Neural progenitor cell (in vitro differentiated cells): Measurements from ENCODE around the gene IQSEC1. TPM values are rescaled to one million over a fixed set of nuclear protein-coding genes. Genes with fewer than 3 reads are reported as not detected.

ENCODE experiments used
- DNase-seq: peaks from one replicate; pipeline ENCODE4 v3.0.0-alpha.2; 2016; ENCODE audit warnings: low spot score
- H2AFZ ChIP-seq: fragments of 200-600 bp; sonication (generic); replicated peaks from 2 replicates; pipeline ENCODE4 v1.6.1; 2016; ENCODE audit warnings: antibody characterized with exemption
- H3F3A ChIP-seq: fragments of 200-600 bp; sonication (generic); 2 replicates; pipeline ENCODE4 v1.6.1; 2016; ENCODE audit warnings: antibody characterized with exemption, low read depth
- H3K27ac ChIP-seq: fragments of 200-600 bp; sonication (generic); 2 replicates; pipeline ENCODE4 v1.5.1; 2016; ENCODE audit warnings: mild to moderate bottlenecking
- H3K27me3 ChIP-seq: fragments of 200-600 bp; sonication (generic); 2 replicates; pipeline ENCODE4 v1.6.1; 2016; ENCODE audit warnings: mild to moderate bottlenecking, moderate library complexity
- H3K36me3 ChIP-seq: fragments of 200-600 bp; sonication (generic); 2 replicates; pipeline ENCODE4 v1.5.1; 2016
- H3K4me1 ChIP-seq: fragments of 200-600 bp; sonication (generic); 2 replicates; pipeline ENCODE4 v1.6.1; 2016; ENCODE audit warnings: mixed run types
- H3K4me2 ChIP-seq: fragments of 200-600 bp; sonication (generic); 2 replicates; pipeline ENCODE4 v1.6.1; 2016
- H3K4me3 ChIP-seq: fragments of 200-600 bp; sonication (generic); 2 replicates; pipeline ENCODE4 v1.5.1; 2016
- H3K79me2 ChIP-seq: fragments of 200-600 bp; sonication (generic); 2 replicates; pipeline ENCODE4 v1.6.1; 2016; ENCODE audit warnings: low read depth
- H3K9ac ChIP-seq: fragments of 200-600 bp; sonication (generic); 2 replicates; pipeline ENCODE4 v1.6.1; 2016
- H3K9me3 ChIP-seq: fragments of 200-600 bp; sonication (generic); 2 replicates; pipeline ENCODE4 v1.5.1; 2016; ENCODE audit warnings: low read depth
- H4K20me1 ChIP-seq: fragments of 200-600 bp; sonication (generic); 2 replicates; pipeline ENCODE4 v1.6.1; 2016; ENCODE audit warnings: low read depth
- H3K27ac Mint-ChIP-seq: 3 replicates; pipeline ENCODE4 v1.8.0; 2021; ENCODE audit warnings: mixed read lengths
- H3K27me3 Mint-ChIP-seq: 2 replicates; pipeline ENCODE4 v1.8.0; 2022; ENCODE audit warnings: low read depth, mild to moderate bottlenecking, inconsistent platforms, moderate library complexity, mixed read lengths; ENCODE audit not compliant: insufficient read depth
- H3K36me3 Mint-ChIP-seq: 3 replicates; pipeline ENCODE4 v1.8.0; 2021; ENCODE audit warnings: mixed read lengths
- H3K4me1 Mint-ChIP-seq: 3 replicates; pipeline ENCODE4 v1.8.0; 2021; ENCODE audit warnings: mixed read lengths
- H3K4me3 Mint-ChIP-seq: 3 replicates; pipeline ENCODE4 v1.8.0; 2021; ENCODE audit warnings: mild to moderate bottlenecking, moderate library complexity, mixed read lengths
- H3K9me3 Mint-ChIP-seq: 3 replicates; pipeline ENCODE4 v1.8.0; 2020; ENCODE audit warnings: mixed read lengths
- CTCF ChIP-seq: fragments of 200-600 bp; sonication (generic); IDR thresholded peaks from 2 replicates; pipeline ENCODE4 v1.5.1; 2017; ENCODE audit warnings: antibody characterized with exemption, mild to moderate bottlenecking
- EZH2 ChIP-seq: fragments of 200-600 bp; sonication (generic); IDR thresholded peaks from 2 replicates; pipeline ENCODE4 v1.6.1; 2017; ENCODE audit warnings: antibody characterized with exemption, mild to moderate bottlenecking, moderate library complexity
- EZH2phosphoT487 ChIP-seq: fragments of 200-600 bp; sonication (generic); IDR thresholded peaks from 2 replicates; pipeline ENCODE4 v1.6.1; 2017; ENCODE audit warnings: antibody characterized with exemption
- total RNA-seq: library from RNA; depleted of rRNA; stranded (reverse); fragments of >200 nt; gene quantifications from 2 replicates; pipeline ENCODE4 v1.2.3, GENCODE V29; 2015; ENCODE audit warnings: low replicate concordance

IQSEC1 gene
- total RNA-seq, 1 donor from 2014 or later, result 8.9 TPM

DNA sequence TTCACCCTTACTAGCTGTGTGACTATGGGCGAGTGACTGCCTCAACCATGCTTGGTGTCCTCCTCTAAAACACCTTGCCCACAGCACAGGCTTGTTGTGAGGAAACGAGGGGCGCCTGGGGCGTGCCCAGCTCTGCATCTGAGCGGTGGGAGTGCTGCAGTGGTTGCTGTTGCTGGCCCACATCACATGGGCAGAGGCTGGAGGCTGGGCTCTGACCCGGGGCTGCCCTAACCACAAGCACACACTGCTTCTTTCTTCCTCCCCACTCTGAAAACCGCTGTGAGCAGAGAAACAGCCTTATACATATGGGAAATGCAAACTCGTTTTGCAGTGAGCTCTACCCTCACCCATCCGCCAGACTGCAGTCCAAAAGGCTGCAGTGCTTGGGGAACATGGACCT, 157.1 kb downstream of the IQSEC1 start:
- Histone ChIP-seq H3K79me2 (no peaks in the 10 kb centered on the region), H3K27ac (no peak overlapping the region), H2AFZ (no peak overlapping the region), H3K36me3 (no peaks in the 10 kb centered on the region), H3K9me3 (no peaks in the 10 kb centered on the region), H4K20me1 (peaks cover 2% of the 10 kb centered on the region), H3K4me3 (no peak overlapping the region), H3F3A (no peaks in the 10 kb centered on the region), H3K4me2 (no peak overlapping the region), H3K9ac (no peak overlapping the region), H3K4me1 (no peaks in the 10 kb centered on the region), H3K27me3 (no peaks in the 10 kb centered on the region)
- Mint-ChIP-seq H3K4me1 (no peaks in the 10 kb centered on the region), H3K27me3 (peaks cover 6% of the 10 kb centered on the region), H3K36me3 (peaks cover 7% of the 10 kb centered on the region), H3K9me3 (no peaks in the 10 kb centered on the region), H3K4me3 (no peak overlapping the region), H3K27ac (no peak overlapping the region)
- DNase-seq, result no peak
- TF ChIP-seq EZH2, result no peak

- no peaks in the 10 kb centered on the region for H3F3A ChIP-seq
- Mint-ChIP-seq H3K36me3 (peaks cover 12% of the 10 kb centered on the region), H3K27me3 (peaks cover 9% of the 10 kb centered on the region), H3K4me3 (no peak overlapping the region), H3K4me1 (no peaks in the 10 kb centered on the region), H3K27ac (no peak overlapping the region), H3K9me3 (no peaks in the 10 kb centered on the region)
- no peak for TF ChIP-seq CTCF
- TF ChIP-seq EZH2phosphoT487, result no peak
- no peak for TF ChIP-seq EZH2
- no peaks in the 10 kb centered on the region for H3K36me3 ChIP-seq
- no peaks in the 10 kb centered on the region for H3K27me3 ChIP-seq
- no peak overlapping the region for H3K4me2 ChIP-seq
- no peak overlapping the region for H3K4me3 ChIP-seq
- H3K9ac ChIP-seq, result no peak overlapping the region
- peaks cover 2% of the 10 kb centered on the region for H4K20me1 ChIP-seq
- no peaks in the 10 kb centered on the region for H3K9me3 ChIP-seq
- H3K4me1 ChIP-seq, result no peaks in the 10 kb centered on the region
- no peak overlapping the region for H3K27ac ChIP-seq
- no peak for DNase-seq
- H3K79me2 ChIP-seq, result no peaks in the 10 kb centered on the region
- no peak overlapping the region for H2AFZ ChIP-seq
These were observed 159.1 kb downstream of the IQSEC1 start for GRCh38 chr3:12914088-12914487.

DNA sequence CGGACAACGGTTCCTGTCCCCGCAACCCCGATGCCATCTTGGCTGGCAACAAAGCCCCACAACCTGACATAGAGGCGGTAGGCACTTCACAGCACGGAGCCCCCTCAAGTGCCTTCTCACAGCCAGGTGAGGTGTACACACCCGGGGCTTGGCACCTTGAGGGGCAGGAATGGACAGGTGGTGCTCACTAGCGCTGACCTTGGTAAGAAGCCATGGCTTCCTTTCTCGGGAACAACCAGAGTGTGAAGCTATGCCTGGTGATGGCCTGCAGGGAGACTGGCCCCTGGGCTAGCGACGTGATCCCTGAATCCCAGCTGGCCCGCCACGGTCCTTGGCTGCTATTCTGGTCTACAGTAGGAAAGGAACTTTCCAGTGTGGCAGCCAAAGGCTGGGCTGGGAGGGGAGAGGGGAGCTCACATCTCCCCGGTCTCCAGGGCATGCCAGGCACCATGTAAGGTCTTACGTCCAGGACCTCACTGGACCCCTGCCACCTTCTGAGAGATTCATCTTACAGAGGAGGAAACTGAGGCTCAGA, 161.3 kb downstream of the IQSEC1 start:
- no peak overlapping the region for H3K4me3 Mint-ChIP-seq
- H3K27me3 ChIP-seq, result no peaks in the 10 kb centered on the region
- H3K36me3 ChIP-seq, result no peaks in the 10 kb centered on the region
- no peaks in the 10 kb centered on the region for H3K4me1 Mint-ChIP-seq
- H3K4me1 ChIP-seq, result no peaks in the 10 kb centered on the region
- H2AFZ ChIP-seq, result no peak overlapping the region
- H3K27ac Mint-ChIP-seq, result no peak overlapping the region
- peaks cover 17% of the 10 kb centered on the region for H3K36me3 Mint-ChIP-seq
- peaks cover 12% of the 10 kb centered on the region for H3K27me3 Mint-ChIP-seq
- no peaks in the 10 kb centered on the region for H3K9me3 ChIP-seq
- H4K20me1 ChIP-seq, result no peaks in the 10 kb centered on the region
- TF ChIP-seq EZH2 (no peak), CTCF (no peak), EZH2phosphoT487 (no peak)
- no peaks in the 10 kb centered on the region for H3K79me2 ChIP-seq
- H3K27ac ChIP-seq, result no peak overlapping the region
- no peak overlapping the region for H3K4me3 ChIP-seq
- no peaks in the 10 kb centered on the region for H3F3A ChIP-seq
- H3K9ac ChIP-seq, result no peak overlapping the region
- no peaks in the 10 kb centered on the region for H3K9me3 Mint-ChIP-seq
- no peak overlapping the region for H3K4me2 ChIP-seq
- no peak for DNase-seq

- Histone ChIP-seq H3K9me3 (no peaks in the 10 kb centered on the region), H3K4me3 (no peak overlapping the region), H2AFZ (no peak overlapping the region), H3K4me2 (no peak overlapping the region), H3K36me3 (no peaks in the 10 kb centered on the region), H3K9ac (no peak overlapping the region), H3K4me1 (no peaks in the 10 kb centered on the region), H3K27ac (no peak overlapping the region), H3K79me2 (no peaks in the 10 kb centered on the region), H4K20me1 (no peaks in the 10 kb centered on the region), H3F3A (no peaks in the 10 kb centered on the region), H3K27me3 (no peaks in the 10 kb centered on the region)
- DNase-seq, result no peak
- TF ChIP-seq CTCF (no peak), EZH2 (no peak), EZH2phosphoT487 (no peak)
- no peak overlapping the region for H3K4me3 Mint-ChIP-seq
- peaks cover 12% of the 10 kb centered on the region for H3K27me3 Mint-ChIP-seq
- peaks cover 17% of the 10 kb centered on the region for H3K36me3 Mint-ChIP-seq
- H3K9me3 Mint-ChIP-seq, result no peaks in the 10 kb centered on the region
- no peaks in the 10 kb centered on the region for H3K4me1 Mint-ChIP-seq
- H3K27ac Mint-ChIP-seq, result no peak overlapping the region
These were observed 162.7 kb downstream of the IQSEC1 start for GRCh38 chr3:12910356-12911099.
